ENCODE results near the gene CHPF2.

- TF ChIP-seq, protein P1, sequence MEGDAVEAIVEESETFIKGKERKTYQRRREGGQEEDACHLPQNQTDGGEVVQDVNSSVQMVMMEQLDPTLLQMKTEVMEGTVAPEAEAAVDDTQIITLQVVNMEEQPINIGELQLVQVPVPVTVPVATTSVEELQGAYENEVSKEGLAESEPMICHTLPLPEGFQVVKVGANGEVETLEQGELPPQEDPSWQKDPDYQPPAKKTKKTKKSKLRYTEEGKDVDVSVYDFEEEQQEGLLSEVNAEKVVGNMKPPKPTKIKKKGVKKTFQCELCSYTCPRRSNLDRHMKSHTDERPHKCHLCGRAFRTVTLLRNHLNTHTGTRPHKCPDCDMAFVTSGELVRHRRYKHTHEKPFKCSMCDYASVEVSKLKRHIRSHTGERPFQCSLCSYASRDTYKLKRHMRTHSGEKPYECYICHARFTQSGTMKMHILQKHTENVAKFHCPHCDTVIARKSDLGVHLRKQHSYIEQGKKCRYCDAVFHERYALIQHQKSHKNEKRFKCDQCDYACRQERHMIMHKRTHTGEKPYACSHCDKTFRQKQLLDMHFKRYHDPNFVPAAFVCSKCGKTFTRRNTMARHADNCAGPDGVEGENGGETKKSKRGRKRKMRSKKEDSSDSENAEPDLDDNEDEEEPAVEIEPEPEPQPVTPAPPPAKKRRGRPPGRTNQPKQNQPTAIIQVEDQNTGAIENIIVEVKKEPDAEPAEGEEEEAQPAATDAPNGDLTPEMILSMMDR (IDR thresholded peaks at IDR 0.05 in 8 of 11, conservative IDR thresholded peaks at IDR 0.05 in 3 of 11): no peak
- no peak for TF ChIP-seq POLR2AphosphoS5 (IDR thresholded peaks at IDR 0.05)
Observed at GRCh38 chr7:151265351-151265931, 33.2 kb downstream of the CHPF2 start.

All from spleen (tissue), 7 donors.